GM19438 (cell line): ENCODE data around the gene NIM1K.
A peak's percentile ranks its signal among the peaks of the same experiment; 100 is the strongest.
"Not testable (repeated sequence)": the region's sequence is repeated elsewhere in the genome, so short reads cannot be mapped to it uniquely, and the experiment has no call there.

Experiments used
- ATAC-seq: cut with Tn5 transposase; IDR thresholded peaks from one replicate; pipeline ENCODE4 v1.9.1; 2021; ENCODE audit warnings: low read depth; ENCODE audit not compliant: unreplicated experiment

The NIM1K gene

GRCh38 chr5:43191740-43192557 is at the start of gene NIM1K:
TSS of gene NIM1K (plus strand) at chr5:43192225. CDS start at chr5:43245776, 53,551 bp downstream.
- peak; percentile 80 for ATAC-seq

GRCh38 chr5:43145071-43145470 is 47.0 kb upstream of the NIM1K start:
- no peak for ATAC-seq

- no peak for ATAC-seq
Measured at GRCh38 chr5:43146958-43147357, 45.1 kb upstream of the NIM1K start.

GRCh38 chr5:43148417-43148816 is 43.6 kb upstream of the NIM1K start:
- no peak for ATAC-seq

GRCh38 chr5:43149231-43149630 is 42.8 kb upstream of the NIM1K start:
- ATAC-seq, result no peak

GRCh38 chr5:43150075-43150474 is 42.0 kb upstream of the NIM1K start:
- no peak for ATAC-seq

- no peak for ATAC-seq
Measured at GRCh38 chr5:43150748-43151147, 41.3 kb upstream of the NIM1K start.

- ATAC-seq, result no peak
Measured at GRCh38 chr5:43152946-43153345, 39.1 kb upstream of the NIM1K start.

GRCh38 chr5:43154469-43154868 is 37.6 kb upstream of the NIM1K start:
- no peak for ATAC-seq

GRCh38 chr5:43155394-43156096 is 36.5 kb upstream of the NIM1K start:
- no peak for ATAC-seq

GRCh38 chr5:43156388-43156787 is 35.6 kb upstream of the NIM1K start:
- no peak for ATAC-seq

- no peak for ATAC-seq
Measured at GRCh38 chr5:43157068-43157467, 35.0 kb upstream of the NIM1K start.

- no peak for ATAC-seq
Measured at GRCh38 chr5:43161244-43161643, 30.8 kb upstream of the NIM1K start.

- not testable (repeated sequence) for ATAC-seq
Measured at GRCh38 chr5:43164801-43165200, 27.2 kb upstream of the NIM1K start.

- ATAC-seq, result no peak
Measured at GRCh38 chr5:43165323-43165722, 26.7 kb upstream of the NIM1K start.

- ATAC-seq, result no peak
Measured at GRCh38 chr5:43168175-43168574, 23.9 kb upstream of the NIM1K start.

GRCh38 chr5:43171451-43171850 is 20.6 kb upstream of the NIM1K start:
- ATAC-seq, result no peak

GRCh38 chr5:43171926-43172325 is 20.1 kb upstream of the NIM1K start:
- ATAC-seq, result no peak

GRCh38 chr5:43172779-43173178 is 19.2 kb upstream of the NIM1K start:
- no peak for ATAC-seq

- no peak for ATAC-seq
Measured at GRCh38 chr5:43174586-43174985, 17.4 kb upstream of the NIM1K start.

GRCh38 chr5:43179836-43180235 is 12.2 kb upstream of the NIM1K start:
- no peak for ATAC-seq

- no peak for ATAC-seq
Measured at GRCh38 chr5:43182421-43182820, 9.6 kb upstream of the NIM1K start.
